22Rv1 (cell line): ENCODE results near the gene SMAD9.
A peak's percentile ranks its signal among the peaks of the same experiment; 100 is the strongest.

Experiments
- H3K27ac ChIP-seq: fragments of 450-650 bp; 2 replicates; pipeline ENCODE4 v1.5.1; 2017
- ZFX ChIP-seq: fragments of 450-650 bp; IDR thresholded peaks from 2 replicates; pipeline ENCODE4 v1.6.1; 2017; ENCODE audit warnings: antibody characterized with exemption, borderline replicate concordance
- TF ChIP-seq, protein P1 (sequence below): fragments of 450-650 bp; IDR thresholded peaks from 2 replicates; pipeline ENCODE4 v1.5.1; 2017; ENCODE audit warnings: mild to moderate bottlenecking

The SMAD9 gene

DNA sequence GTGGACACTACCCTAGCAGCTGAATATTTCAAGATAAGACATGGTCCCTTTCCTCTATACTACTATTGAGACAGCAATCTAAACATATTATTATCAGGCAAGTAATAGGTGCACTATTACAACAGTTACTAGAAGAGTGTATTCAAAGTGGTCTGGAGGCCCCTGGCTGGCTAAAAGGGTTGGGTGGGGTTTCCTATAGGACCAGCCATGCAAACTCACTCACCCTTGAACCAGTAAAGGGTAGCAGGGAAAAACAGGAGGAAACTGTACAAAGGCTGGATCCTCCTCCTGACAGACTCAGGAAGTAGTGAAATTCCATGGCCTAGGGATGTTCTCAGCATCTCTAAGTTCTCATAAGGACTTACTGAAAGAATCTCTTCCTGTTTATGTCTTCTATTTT lies 7.7 kb downstream of the SMAD9 start:
- TF ChIP-seq, protein P1, sequence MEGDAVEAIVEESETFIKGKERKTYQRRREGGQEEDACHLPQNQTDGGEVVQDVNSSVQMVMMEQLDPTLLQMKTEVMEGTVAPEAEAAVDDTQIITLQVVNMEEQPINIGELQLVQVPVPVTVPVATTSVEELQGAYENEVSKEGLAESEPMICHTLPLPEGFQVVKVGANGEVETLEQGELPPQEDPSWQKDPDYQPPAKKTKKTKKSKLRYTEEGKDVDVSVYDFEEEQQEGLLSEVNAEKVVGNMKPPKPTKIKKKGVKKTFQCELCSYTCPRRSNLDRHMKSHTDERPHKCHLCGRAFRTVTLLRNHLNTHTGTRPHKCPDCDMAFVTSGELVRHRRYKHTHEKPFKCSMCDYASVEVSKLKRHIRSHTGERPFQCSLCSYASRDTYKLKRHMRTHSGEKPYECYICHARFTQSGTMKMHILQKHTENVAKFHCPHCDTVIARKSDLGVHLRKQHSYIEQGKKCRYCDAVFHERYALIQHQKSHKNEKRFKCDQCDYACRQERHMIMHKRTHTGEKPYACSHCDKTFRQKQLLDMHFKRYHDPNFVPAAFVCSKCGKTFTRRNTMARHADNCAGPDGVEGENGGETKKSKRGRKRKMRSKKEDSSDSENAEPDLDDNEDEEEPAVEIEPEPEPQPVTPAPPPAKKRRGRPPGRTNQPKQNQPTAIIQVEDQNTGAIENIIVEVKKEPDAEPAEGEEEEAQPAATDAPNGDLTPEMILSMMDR: no peak
- no peak for TF ChIP-seq ZFX
- peak overlapping the region; percentile 53 for H3K27ac ChIP-seq

DNA sequence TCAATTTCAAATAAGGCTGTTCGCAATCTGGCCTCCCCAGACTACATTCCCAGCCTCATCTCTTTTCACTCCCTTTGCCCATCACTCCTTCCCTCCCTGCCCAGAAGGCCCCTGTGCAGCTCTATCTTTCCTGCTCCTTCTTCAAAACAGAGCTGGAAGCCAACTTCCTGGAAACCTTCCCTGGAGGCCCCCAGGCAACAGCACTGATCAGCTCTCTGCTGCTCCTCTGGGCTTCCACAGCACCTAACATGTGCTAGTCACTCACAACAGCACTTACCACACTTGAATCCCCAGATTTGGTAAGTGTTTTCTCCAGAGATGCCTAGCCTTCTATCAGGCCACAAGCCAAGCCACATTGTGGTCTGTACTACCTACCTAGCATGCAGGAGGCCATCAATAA lies 9.5 kb downstream of the SMAD9 start:
- H3K27ac ChIP-seq: no peak overlapping the region
- no peak for TF ChIP-seq ZFX
- TF ChIP-seq, protein P1: no peak

DNA sequence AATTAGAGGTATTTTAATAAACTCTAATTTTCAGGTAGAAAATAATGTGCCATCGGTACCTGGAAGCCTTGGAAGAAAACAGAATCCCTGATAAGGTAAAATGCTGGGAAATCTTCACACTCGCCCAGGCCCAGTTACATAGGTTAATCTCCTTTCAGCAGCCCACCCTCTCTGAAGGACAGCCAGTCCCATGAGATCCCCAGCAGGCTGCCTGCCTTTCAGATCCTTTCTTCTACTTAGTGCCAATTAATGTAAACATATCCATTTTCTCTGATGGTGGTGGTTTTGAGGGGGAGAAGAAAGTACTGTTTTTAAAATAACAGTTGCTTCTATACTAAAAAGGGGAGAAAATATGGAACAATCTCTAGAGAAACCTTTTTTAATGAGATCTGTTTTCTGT lies 12.2 kb downstream of the SMAD9 start:
- TF ChIP-seq, protein P1: no peak
- no peak for TF ChIP-seq ZFX
- H3K27ac ChIP-seq: 0 out of 2 replicates have a peak overlapping the region, but pooled peaks have one; percentile 7

DNA sequence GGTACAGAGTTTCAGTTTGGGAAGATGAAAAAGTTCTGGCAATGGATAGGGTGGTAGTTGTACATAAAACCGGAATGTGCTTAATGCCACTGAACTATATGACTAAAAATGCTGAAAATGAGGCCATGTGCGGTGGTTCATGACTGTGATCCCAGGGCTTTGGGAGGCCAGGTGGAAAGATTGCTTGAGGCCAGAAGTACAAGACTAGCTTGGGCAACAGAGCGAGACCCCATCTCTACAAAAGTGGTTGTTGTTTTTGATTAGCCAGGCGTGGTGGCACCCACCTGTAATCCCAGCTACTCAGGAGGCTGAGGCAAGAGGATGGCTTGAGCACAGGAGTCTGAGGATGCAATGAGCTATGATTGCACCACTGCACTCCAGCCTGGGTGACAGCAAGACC lies 12.8 kb downstream of the SMAD9 start:
- TF ChIP-seq, protein P1: no peak
- no peak for TF ChIP-seq ZFX

DNA sequence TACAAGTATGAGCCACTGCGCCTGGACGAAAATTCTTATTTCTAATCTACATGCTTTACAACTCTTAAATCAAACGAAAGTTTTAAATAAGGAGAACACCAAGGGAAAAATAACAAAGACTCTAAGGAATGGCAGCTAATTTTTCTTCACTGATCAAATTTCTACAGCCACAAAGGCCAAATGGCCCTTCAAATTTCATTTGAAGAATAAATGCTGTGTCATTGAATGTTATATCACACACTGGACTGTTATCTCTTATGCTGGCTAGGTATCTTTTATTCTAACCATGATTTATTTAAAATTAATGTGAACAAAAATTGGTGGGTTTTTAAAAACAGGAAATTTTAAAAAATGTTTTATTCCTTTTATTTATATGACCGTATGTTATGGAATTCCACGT lies 14.1 kb downstream of the SMAD9 start:
- H3K27ac ChIP-seq: no peak overlapping the region
- TF ChIP-seq ZFX: no peak
- TF ChIP-seq, protein P1: no peak

More for the DNA sequence above, 12.8 kb downstream of the SMAD9 start:
- 0 out of 2 replicates have a peak overlapping the region, but pooled peaks have one; percentile 7 for H3K27ac ChIP-seq

DNA sequence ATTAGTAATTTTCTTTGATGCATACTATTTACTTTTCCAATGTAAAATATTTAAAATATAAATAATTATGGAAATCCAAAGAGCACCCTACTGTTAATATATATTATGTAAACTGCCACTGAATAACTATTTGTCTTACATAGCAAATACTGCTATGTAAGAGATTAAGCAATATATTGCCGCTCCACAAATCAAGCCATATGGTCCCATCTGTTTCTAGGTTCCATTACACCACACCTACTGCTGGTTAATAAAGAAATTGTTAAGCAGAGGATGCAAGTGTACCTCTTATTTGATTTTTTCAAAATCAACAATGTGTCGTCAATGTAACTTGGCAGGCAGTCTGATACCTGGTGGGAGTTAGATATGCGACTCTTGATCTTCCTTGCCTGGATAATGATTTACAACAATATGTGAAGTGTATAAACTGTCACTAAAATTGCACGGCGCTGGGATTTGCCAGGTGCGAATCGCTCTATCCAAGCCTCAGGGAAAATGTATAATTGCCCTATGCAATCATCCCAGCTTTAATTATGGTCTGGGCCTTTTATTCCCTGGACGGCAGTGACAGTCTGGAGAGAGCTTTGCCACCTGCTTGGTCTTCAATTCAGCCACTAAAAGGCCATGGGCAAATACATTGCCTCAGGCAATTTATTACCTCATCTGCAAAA lies 16.0 kb downstream of the SMAD9 start:
- peak overlapping the region; percentile 42 for H3K27ac ChIP-seq
- no peak for TF ChIP-seq ZFX
- TF ChIP-seq, protein P1: no peak

DNA sequence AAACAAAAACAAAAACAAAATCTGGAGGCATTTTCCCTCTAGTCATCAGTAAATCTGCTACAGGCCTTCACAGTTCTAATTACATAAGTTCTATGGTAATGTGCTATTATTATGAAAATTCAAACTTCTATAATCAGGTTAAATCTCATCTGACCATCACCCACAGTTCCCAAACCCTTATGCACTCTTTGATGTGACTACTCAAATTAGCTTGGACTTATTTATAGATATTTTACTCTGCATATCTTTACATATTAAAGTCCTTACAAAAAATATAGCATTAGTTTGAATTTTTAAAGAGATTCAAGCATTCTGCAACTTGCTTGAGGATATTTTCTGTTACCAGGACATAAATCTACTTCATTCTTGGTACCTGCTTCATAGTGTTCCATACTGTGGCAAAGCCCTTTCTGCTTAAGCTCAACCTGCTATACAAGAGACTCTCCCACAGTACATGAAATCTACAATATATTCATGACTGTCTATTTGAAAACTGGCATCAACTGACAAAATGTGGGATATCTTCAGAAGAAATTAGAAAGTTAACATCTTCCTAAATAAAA lies 22.9 kb downstream of the SMAD9 start:
- H3K27ac ChIP-seq: no peak overlapping the region
- TF ChIP-seq, protein P1: no peak
- no peak for TF ChIP-seq ZFX
